IMR-90 (cell line): ENCODE data around the gene MLLT3. TPM values are rescaled to one million over a fixed set of nuclear protein-coding genes. Genes with fewer than 3 reads are reported as not detected.

Experiments used
- ATAC-seq: fragments of 200-7000 bp; cut with Tn5 transposase; 2 replicates; pipeline ENCODE4 v1.9.1; 2020; ENCODE audit warnings: low read depth, mild to moderate bottlenecking, moderate library complexity
- BruUV-seq: library from RNA; stranded (reverse); fragments of 400-500 nt; replicated peaks from 2 replicates; lab custom pipeline; 2021; lab: Mats Ljungman, UMichigan
- CTCF ChIA-PET: fragments of 300-600 bp; formaldehyde crosslinking; extraction: SDS; loops from one replicate; lab custom pipeline; 2021; ENCODE audit warnings: antibody characterized with exemption; lab: Yijun Ruan, JAX
- POLR2A ChIA-PET: fragments of 300-600 bp; sonication (Branson Sonifier 250); formaldehyde crosslinking; loops from one replicate; lab custom pipeline; 2022; ENCODE audit warnings: antibody characterized with exemption; ENCODE audit not compliant: unreplicated experiment; lab: Charles Lee
- DNase-seq: peaks from one replicate; pipeline ENCODE4 v3.0.0; 2013
- H2AFZ ChIP-seq: replicated peaks from 2 replicates; pipeline ENCODE3; 2013; ENCODE audit warnings: low read length, mild to moderate bottlenecking; ENCODE audit not compliant: poor library complexity
- H2AK5ac ChIP-seq: 2 replicates; pipeline ENCODE4 v1.6.1; 2013; ENCODE audit warnings: low read depth, low read length, inconsistent platforms
- H2AK9ac ChIP-seq: replicated peaks from 2 replicates; pipeline ENCODE3; 2013; ENCODE audit warnings: mild to moderate bottlenecking, low read depth, low read length, moderate library complexity; ENCODE audit not compliant: poor library complexity
- H2BK120ac ChIP-seq: 2 replicates; pipeline ENCODE4 v1.6.1; 2013; ENCODE audit warnings: low read depth, low read length, inconsistent platforms
- H2BK15ac ChIP-seq: 3 replicates; pipeline ENCODE4 v1.6.1; 2013; ENCODE audit warnings: low read depth, low read length, inconsistent platforms
- H2BK20ac ChIP-seq: 2 replicates; pipeline ENCODE4 v1.6.1; 2013; ENCODE audit warnings: low read depth, mild to moderate bottlenecking, inconsistent platforms, low read length, moderate library complexity
- H2BK5ac ChIP-seq: 2 replicates; pipeline ENCODE4 v1.6.1; 2013; ENCODE audit warnings: mild to moderate bottlenecking, low read depth, low read length, inconsistent platforms; ENCODE audit not compliant: poor library complexity, severe bottlenecking
- H3K14ac ChIP-seq: replicated peaks from 2 replicates; pipeline ENCODE4 v1.6.1; 2013; ENCODE audit warnings: low read depth, low read length, inconsistent platforms
- H3K18ac ChIP-seq: 2 replicates; pipeline ENCODE4 v1.6.1; 2013; ENCODE audit warnings: low read depth, low read length, control low read depth
- H3K23ac ChIP-seq: 2 replicates; pipeline ENCODE4 v1.6.1; 2013; ENCODE audit warnings: low read depth, low read length, inconsistent platforms
- H3K27ac ChIP-seq: 2 replicates; pipeline ENCODE4 v1.5.1; 2013; ENCODE audit warnings: mild to moderate bottlenecking, control low read depth, low read length; ENCODE audit not compliant: insufficient read depth
- H3K27me3 ChIP-seq: 2 replicates; pipeline ENCODE4 v1.6.1; 2013; ENCODE audit warnings: low read length; ENCODE audit not compliant: control insufficient read depth, insufficient read depth
- H3K36me3 ChIP-seq: 2 replicates; pipeline ENCODE4 v1.6.1; 2013; ENCODE audit warnings: low read length, mixed read lengths; ENCODE audit not compliant: control insufficient read depth, insufficient read depth
- H3K4ac ChIP-seq: 2 replicates; pipeline ENCODE4 v1.6.1; 2013; ENCODE audit warnings: low read depth, low read length, inconsistent platforms
- H3K4me1 ChIP-seq: 2 replicates; pipeline ENCODE4 v1.6.1; 2013; ENCODE audit warnings: low read length, mixed read lengths; ENCODE audit not compliant: control insufficient read depth, insufficient read depth
- H3K4me2 ChIP-seq: 2 replicates; pipeline ENCODE4 v1.6.1; 2013; ENCODE audit warnings: low read depth, mild to moderate bottlenecking, control low read depth, low read length, moderate library complexity
- H3K4me3 ChIP-seq: 2 replicates; pipeline ENCODE4 v1.5.1; 2013; ENCODE audit warnings: low read depth, mild to moderate bottlenecking, control low read depth, low read length, moderate library complexity; ENCODE audit not compliant: insufficient read depth
- H3K56ac ChIP-seq: 2 replicates; pipeline ENCODE4 v1.6.1; 2013; ENCODE audit warnings: low read length, inconsistent platforms; ENCODE audit not compliant: insufficient read depth; ENCODE audit errors: extremely low read depth
- H3K79me1 ChIP-seq, 2 experiments: 2 replicates each; pipeline ENCODE4 v1.6.1; 2013; ENCODE audit warnings: low read length in 2 of 2, inconsistent platforms in 1 of 2, low read depth in 1 of 2
- H3K9ac ChIP-seq: 2 replicates; pipeline ENCODE4 v1.6.1; 2013; ENCODE audit warnings: low read depth, low read length, control low read depth
- H3K9me1 ChIP-seq: 2 replicates; pipeline ENCODE4 v1.6.1; 2013; ENCODE audit warnings: low read length, inconsistent platforms; ENCODE audit not compliant: insufficient read depth
- H3K9me3 ChIP-seq: 2 replicates; pipeline ENCODE4 v1.6.1; 2013; ENCODE audit warnings: low read length; ENCODE audit not compliant: control insufficient read depth, insufficient read depth
- H4K20me1 ChIP-seq: 2 replicates; pipeline ENCODE4 v1.6.1; 2013; ENCODE audit warnings: low read length, inconsistent platforms; ENCODE audit not compliant: insufficient read depth
- H4K5ac ChIP-seq: 2 replicates; pipeline ENCODE4 v1.6.1; 2013; ENCODE audit warnings: mild to moderate bottlenecking, low read depth, low read length, control low read depth
- H4K8ac ChIP-seq, 2 experiments: 2 replicates each; pipeline ENCODE4 v1.6.1; 2013; ENCODE audit warnings: low read depth in 2 of 2, low read length in 2 of 2, control low read depth in 1 of 2, inconsistent platforms in 1 of 2
- H4K91ac ChIP-seq: 2 replicates; pipeline ENCODE4 v1.6.1; 2013; ENCODE audit warnings: low read depth, low read length, inconsistent platforms; ENCODE audit not compliant: insufficient read depth
- BHLHE40 ChIP-seq: fragments of 150-350 bp; IDR thresholded peaks from 2 replicates; pipeline ENCODE4 v1.6.1; 2016; ENCODE audit warnings: mild to moderate bottlenecking, low read depth, low read length
- WGBS, 2 experiments: methylation state at CpG; one replicate each; pipeline versions ENCODE4 v1.1.5 to v1.1.7; 2013; ENCODE audit warnings: missing lambda C conversion rate in 2 of 2; ENCODE audit not compliant: insufficient read length in 1 of 2; ENCODE audit errors: extremely low coverage in 2 of 2; 5-methylcytosine and 5-hydroxymethylcytosine counted together
- dilution Hi-C: fragments of 300-500 bp; cut with HindIII; formaldehyde crosslinking; loops from one replicate; pipeline ENCODE4 v1.14.3; 2018; ENCODE audit warnings: low sequenced_read_pairs; ENCODE audit not compliant: unreplicated experiment
- in situ Hi-C: fragments of 300-500 bp; cut with MboI; formaldehyde crosslinking; loops from 3 replicates; pipeline ENCODE4 v1.14.3; 2019; ENCODE audit warnings: low sequenced_read_pairs, inconsistent platforms, mixed read lengths
- intact Hi-C: fragments of 100-400 bp; cut with micrococcal nuclease; formaldehyde crosslinking; loops from 2 replicates; pipeline ENCODE4 v1.10.0; 2022
- polyA plus RNA-seq, 3 experiments: library from polyadenylated mRNA; depleted of rRNA; stranded (reverse); fragments of >200 nt; gene quantifications; 2 replicates each; pipeline ENCODE4 v1.2.3, GENCODE V29; 2012; ENCODE audit warnings: low replicate concordance in 1 of 3
- total RNA-seq: library from RNA; depleted of rRNA; stranded (reverse); fragments of >200 nt; gene quantifications from 2 replicates; pipeline ENCODE4 v1.2.3, GENCODE V29; 2012

The MLLT3 gene
- total and polyA plus RNA-seq, 2 of the 4 experiments (the other 2 are of a cell fraction): 10.4 to 21.1 TPM

- no peak overlapping the region for H3K4me3 ChIP-seq
- ATAC-seq: no peak
- H3K27me3 ChIP-seq: no peaks in the 10 kb centered on the region; the same call in 1 of the 2 replicates
- BruUV-seq: no TSS peak
- H2BK15ac ChIP-seq: no peak overlapping the region
- no peak overlapping the region for H2BK5ac ChIP-seq
- H3K9ac ChIP-seq: no peak overlapping the region
- H2AK5ac ChIP-seq: no peak overlapping the region
- H3K27ac ChIP-seq: no peak overlapping the region
- no peak overlapping the region for H3K14ac ChIP-seq
- H3K9me1 ChIP-seq: no peaks in the 10 kb centered on the region; the same call in 1 of the 2 replicates
- WGBS, 2 experiments: no CpG with 5 or more reads among the region's 6 CpGs
- no peak overlapping the region for H2AK9ac ChIP-seq
- in situ Hi-C loops (no loop called here), dilution Hi-C loops (no loop called here), intact Hi-C loops (no loop called here)
- no peak overlapping the region for H2BK20ac ChIP-seq
- H4K8ac ChIP-seq: no peak overlapping the region
- no peak overlapping the region for H2AFZ ChIP-seq
- no peaks in the 10 kb centered on the region for H3K36me3 ChIP-seq
- 0 out of 4 replicates have a peak, but pooled peaks cover 0 to 2% of the 10 kb centered on the region in 2 experiments for H3K79me1 ChIP-seq
- DNase-seq: no peak
- H4K91ac ChIP-seq: no peak overlapping the region
- TF ChIP-seq BHLHE40: no peak
- no peaks in the 10 kb centered on the region for H4K20me1 ChIP-seq
- H3K56ac ChIP-seq: no peak overlapping the region
- ChIA-PET CTCF (no interaction called here), POLR2A (no interaction called here)
- no peak overlapping the region for H3K4me2 ChIP-seq
- H3K4me1 ChIP-seq: no peaks in the 10 kb centered on the region
- H2BK120ac ChIP-seq: no peak overlapping the region
- no peak overlapping the region for H3K4ac ChIP-seq
- no peak overlapping the region for H4K5ac ChIP-seq
- H3K9me3 ChIP-seq: no peaks in the 10 kb centered on the region
- H3K18ac ChIP-seq: no peak overlapping the region
- H3K23ac ChIP-seq: no peak overlapping the region
Measured at GRCh38 chr9:20670395-20670794, 48.1 kb upstream of the MLLT3 start.
